SK-N-SH treated with all-trans-retinoic acid at 6 μM for 48 hours (cell line): Measurements from ENCODE around the gene WHRN.

Experiments
- ATAC-seq: fragments of 200-7000 bp; cut with Tn5 transposase; 3 replicates; pipeline ENCODE4 v1.9.1; 2020; ENCODE audit warnings: mild to moderate bottlenecking, moderate library complexity
- ARNTL ChIP-seq: fragments of 450-650 bp; formaldehyde crosslinking; IDR thresholded peaks from 2 replicates; pipeline ENCODE4 v1.5.0; 2020; ENCODE audit warnings: low read depth, mild to moderate bottlenecking, moderate library complexity, borderline replicate concordance
- BACH2 ChIP-seq: fragments of 250-450 bp; sonication (Bioruptor Pico); IDR thresholded peaks from 2 replicates; pipeline ENCODE4 v1.9.0; 2021; ENCODE audit warnings: mild to moderate bottlenecking, borderline replicate concordance
- CSDC2 ChIP-seq: fragments of 250-450 bp; sonication (Bioruptor Pico); IDR thresholded peaks from 2 replicates; pipeline ENCODE4 v1.5.0; 2020; ENCODE audit warnings: mild to moderate bottlenecking, moderate library complexity
- GLIS3 ChIP-seq: fragments of 250-450 bp; sonication (Bioruptor Pico); IDR thresholded peaks from 2 replicates; pipeline ENCODE4 v1.5.0; 2020; ENCODE audit warnings: mild to moderate bottlenecking, moderate library complexity
- ISL1 ChIP-seq: fragments of 250-450 bp; sonication (Bioruptor Pico); IDR thresholded peaks from 2 replicates; pipeline ENCODE4 v2.1.2; 2022; ENCODE audit warnings: mild to moderate bottlenecking, moderate library complexity
- OSR1 ChIP-seq: fragments of 250-450 bp; sonication (Bioruptor Pico); IDR thresholded peaks from 2 replicates; pipeline ENCODE4 v1.8.0; 2022; ENCODE audit warnings: moderate library complexity, mild to moderate bottlenecking, inconsistent platforms
- PPARA ChIP-seq: fragments of 250-450 bp; sonication (Bioruptor Pico); IDR thresholded peaks from 2 replicates; pipeline ENCODE4 v1.5.0; 2020; ENCODE audit warnings: mild to moderate bottlenecking, borderline replicate concordance
- RARB ChIP-seq: fragments of 250-450 bp; sonication (Bioruptor Pico); IDR thresholded peaks from 2 replicates; pipeline ENCODE4 v1.8.0; 2021; ENCODE audit warnings: mild to moderate bottlenecking, moderate library complexity
- SNAI2 ChIP-seq: fragments of 250-450 bp; sonication (Bioruptor Pico); IDR thresholded peaks from 2 replicates; pipeline ENCODE4 v1.5.0; 2020; ENCODE audit warnings: mild to moderate bottlenecking, moderate library complexity
- TOX ChIP-seq: fragments of 250-450 bp; sonication (Bioruptor Pico); IDR thresholded peaks from 2 replicates; pipeline ENCODE4 v1.8.0; 2021; ENCODE audit warnings: mild to moderate bottlenecking, moderate library complexity, borderline replicate concordance
- ZC3H10 ChIP-seq: fragments of 250-450 bp; sonication (Bioruptor Pico); IDR thresholded peaks from 2 replicates; pipeline ENCODE4 v1.5.1; 2021; ENCODE audit warnings: mild to moderate bottlenecking, moderate library complexity
- ZFP3 ChIP-seq: fragments of 250-450 bp; sonication (Bioruptor Pico); IDR thresholded peaks from 2 replicates; pipeline ENCODE4 v1.5.0; 2020; ENCODE audit warnings: mild to moderate bottlenecking, moderate library complexity
- ZFP30 ChIP-seq: fragments of 450-650 bp; formaldehyde crosslinking; IDR thresholded peaks from 2 replicates; pipeline ENCODE4 v1.5.0; 2022; ENCODE audit warnings: mild to moderate bottlenecking, moderate library complexity
- ZNF565 ChIP-seq: fragments of 450-650 bp; formaldehyde crosslinking; conservative IDR thresholded peaks from 2 replicates; pipeline ENCODE4 v1.5.0; 2020; ENCODE audit warnings: low read depth, mild to moderate bottlenecking, moderate library complexity
- ZNF70 ChIP-seq: fragments of 450-650 bp; formaldehyde crosslinking; IDR thresholded peaks from 2 replicates; pipeline ENCODE4 v1.5.0; 2020; ENCODE audit warnings: mild to moderate bottlenecking, moderate library complexity
- ZNF8 ChIP-seq: fragments of 450-650 bp; formaldehyde crosslinking; IDR thresholded peaks from 2 replicates; pipeline ENCODE4 v1.5.0; 2020; ENCODE audit warnings: mild to moderate bottlenecking, moderate library complexity
- TF ChIP-seq, protein P1 (sequence below): fragments of 250-450 bp; sonication (Bioruptor Pico); IDR thresholded peaks from 2 replicates; pipeline ENCODE4 v1.5.1; 2021; ENCODE audit warnings: mild to moderate bottlenecking, moderate library complexity
- TF ChIP-seq, protein P2 (sequence below): fragments of 250-450 bp; sonication (Bioruptor Pico); IDR thresholded peaks from 2 replicates; pipeline ENCODE4 v1.5.1; 2020; ENCODE audit warnings: low read depth, mild to moderate bottlenecking, moderate library complexity
- TF ChIP-seq, protein P3 (sequence below): fragments of 250-450 bp; sonication (Bioruptor Pico); IDR thresholded peaks from 2 replicates; pipeline ENCODE4 v1.8.0; 2020; ENCODE audit warnings: mild to moderate bottlenecking, moderate library complexity, borderline replicate concordance
- TF ChIP-seq, protein P4 (sequence below): fragments of 250-450 bp; sonication (Bioruptor Pico); IDR thresholded peaks from 2 replicates; pipeline ENCODE4 v1.5.0; 2020; ENCODE audit warnings: mild to moderate bottlenecking, moderate library complexity
- TF ChIP-seq, protein P5 (sequence below): fragments of 250-450 bp; sonication (Bioruptor Pico); IDR thresholded peaks from 2 replicates; pipeline ENCODE4 v1.8.0; 2021; ENCODE audit warnings: low read depth, mild to moderate bottlenecking, moderate library complexity, borderline replicate concordance

The WHRN gene

DNA sequence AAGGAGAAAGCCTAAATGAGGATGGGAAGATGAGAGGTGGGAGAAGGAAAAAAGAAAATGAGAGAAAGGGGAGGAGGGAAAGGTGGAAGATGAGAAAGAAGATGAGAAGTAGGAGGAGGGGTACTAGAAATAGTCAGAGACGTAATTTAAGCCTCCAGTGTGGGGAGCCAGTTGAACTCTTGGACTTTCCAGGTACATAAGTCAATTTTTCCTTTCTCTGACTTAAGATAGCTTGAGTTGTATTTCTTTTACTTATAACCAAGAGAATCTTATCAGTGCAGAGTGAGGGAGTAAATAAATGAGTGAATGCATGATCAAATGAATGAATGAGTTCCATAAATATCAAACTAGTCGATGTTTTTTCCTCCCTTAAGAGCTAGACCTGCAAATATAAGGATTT lies 21.5 kb upstream of the WHRN start:
- TF ChIP-seq, protein P1, sequence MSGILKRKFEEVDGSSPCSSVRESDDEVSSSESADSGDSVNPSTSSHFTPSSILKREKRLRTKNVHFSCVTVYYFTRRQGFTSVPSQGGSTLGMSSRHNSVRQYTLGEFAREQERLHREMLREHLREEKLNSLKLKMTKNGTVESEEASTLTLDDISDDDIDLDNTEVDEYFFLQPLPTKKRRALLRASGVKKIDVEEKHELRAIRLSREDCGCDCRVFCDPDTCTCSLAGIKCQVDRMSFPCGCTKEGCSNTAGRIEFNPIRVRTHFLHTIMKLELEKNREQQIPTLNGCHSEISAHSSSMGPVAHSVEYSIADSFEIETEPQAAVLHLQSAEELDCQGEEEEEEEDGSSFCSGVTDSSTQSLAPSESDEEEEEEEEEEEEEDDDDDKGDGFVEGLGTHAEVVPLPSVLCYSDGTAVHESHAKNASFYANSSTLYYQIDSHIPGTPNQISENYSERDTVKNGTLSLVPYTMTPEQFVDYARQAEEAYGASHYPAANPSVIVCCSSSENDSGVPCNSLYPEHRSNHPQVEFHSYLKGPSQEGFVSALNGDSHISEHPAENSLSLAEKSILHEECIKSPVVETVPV (CRISPR knock-in tag), result no peak
- TF ChIP-seq PPARA (CRISPR knock-in tag) (no peak), ISL1 (CRISPR knock-in tag) (no peak), ZNF8 (no peak), CSDC2 (CRISPR knock-in tag) (no peak), ZNF565 (no peak)
- TF ChIP-seq, protein P2, sequence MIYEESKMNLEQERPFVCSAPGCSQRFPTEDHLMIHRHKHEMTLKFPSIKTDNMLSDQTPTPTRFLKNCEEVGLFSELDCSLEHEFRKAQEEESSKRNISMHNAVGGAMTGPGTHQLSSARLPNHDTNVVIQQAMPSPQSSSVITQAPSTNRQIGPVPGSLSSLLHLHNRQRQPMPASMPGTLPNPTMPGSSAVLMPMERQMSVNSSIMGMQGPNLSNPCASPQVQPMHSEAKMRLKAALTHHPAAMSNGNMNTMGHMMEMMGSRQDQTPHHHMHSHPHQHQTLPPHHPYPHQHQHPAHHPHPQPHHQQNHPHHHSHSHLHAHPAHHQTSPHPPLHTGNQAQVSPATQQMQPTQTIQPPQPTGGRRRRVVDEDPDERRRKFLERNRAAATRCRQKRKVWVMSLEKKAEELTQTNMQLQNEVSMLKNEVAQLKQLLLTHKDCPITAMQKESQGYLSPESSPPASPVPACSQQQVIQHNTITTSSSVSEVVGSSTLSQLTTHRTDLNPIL (CRISPR knock-in tag), result no peak
- TF ChIP-seq, all 23 proteins: peak for 0
- no peak for ATAC-seq

DNA sequence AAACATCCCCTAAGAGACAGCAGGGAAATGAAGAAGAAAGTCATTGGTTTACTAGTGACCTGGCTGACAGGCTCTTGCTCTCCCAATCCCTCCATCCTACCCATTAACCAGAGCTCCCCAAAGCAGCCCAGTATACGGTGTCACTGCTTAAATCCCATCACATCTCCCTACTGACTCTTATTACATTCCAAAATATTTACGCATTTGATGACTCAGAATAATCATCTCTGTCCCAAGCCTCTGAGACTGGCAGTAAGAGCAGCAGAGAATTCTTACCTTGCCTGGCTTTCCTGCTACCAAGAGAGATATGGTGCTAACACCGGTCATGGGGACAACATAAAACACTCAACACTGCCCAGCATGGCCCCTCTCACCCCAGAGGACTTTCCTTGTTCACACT lies 20.2 kb upstream of the WHRN start:
- peak; percentile 96 for ATAC-seq
- TF ChIP-seq, protein P3, sequence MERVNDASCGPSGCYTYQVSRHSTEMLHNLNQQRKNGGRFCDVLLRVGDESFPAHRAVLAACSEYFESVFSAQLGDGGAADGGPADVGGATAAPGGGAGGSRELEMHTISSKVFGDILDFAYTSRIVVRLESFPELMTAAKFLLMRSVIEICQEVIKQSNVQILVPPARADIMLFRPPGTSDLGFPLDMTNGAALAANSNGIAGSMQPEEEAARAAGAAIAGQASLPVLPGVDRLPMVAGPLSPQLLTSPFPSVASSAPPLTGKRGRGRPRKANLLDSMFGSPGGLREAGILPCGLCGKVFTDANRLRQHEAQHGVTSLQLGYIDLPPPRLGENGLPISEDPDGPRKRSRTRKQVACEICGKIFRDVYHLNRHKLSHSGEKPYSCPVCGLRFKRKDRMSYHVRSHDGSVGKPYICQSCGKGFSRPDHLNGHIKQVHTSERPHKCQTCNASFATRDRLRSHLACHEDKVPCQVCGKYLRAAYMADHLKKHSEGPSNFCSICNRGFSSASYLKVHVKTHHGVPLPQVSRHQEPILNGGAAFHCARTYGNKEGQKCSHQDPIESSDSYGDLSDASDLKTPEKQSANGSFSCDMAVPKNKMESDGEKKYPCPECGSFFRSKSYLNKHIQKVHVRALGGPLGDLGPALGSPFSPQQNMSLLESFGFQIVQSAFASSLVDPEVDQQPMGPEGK, result no peak
- TF ChIP-seq ZNF565, result no peak
- TF ChIP-seq, protein P4, sequence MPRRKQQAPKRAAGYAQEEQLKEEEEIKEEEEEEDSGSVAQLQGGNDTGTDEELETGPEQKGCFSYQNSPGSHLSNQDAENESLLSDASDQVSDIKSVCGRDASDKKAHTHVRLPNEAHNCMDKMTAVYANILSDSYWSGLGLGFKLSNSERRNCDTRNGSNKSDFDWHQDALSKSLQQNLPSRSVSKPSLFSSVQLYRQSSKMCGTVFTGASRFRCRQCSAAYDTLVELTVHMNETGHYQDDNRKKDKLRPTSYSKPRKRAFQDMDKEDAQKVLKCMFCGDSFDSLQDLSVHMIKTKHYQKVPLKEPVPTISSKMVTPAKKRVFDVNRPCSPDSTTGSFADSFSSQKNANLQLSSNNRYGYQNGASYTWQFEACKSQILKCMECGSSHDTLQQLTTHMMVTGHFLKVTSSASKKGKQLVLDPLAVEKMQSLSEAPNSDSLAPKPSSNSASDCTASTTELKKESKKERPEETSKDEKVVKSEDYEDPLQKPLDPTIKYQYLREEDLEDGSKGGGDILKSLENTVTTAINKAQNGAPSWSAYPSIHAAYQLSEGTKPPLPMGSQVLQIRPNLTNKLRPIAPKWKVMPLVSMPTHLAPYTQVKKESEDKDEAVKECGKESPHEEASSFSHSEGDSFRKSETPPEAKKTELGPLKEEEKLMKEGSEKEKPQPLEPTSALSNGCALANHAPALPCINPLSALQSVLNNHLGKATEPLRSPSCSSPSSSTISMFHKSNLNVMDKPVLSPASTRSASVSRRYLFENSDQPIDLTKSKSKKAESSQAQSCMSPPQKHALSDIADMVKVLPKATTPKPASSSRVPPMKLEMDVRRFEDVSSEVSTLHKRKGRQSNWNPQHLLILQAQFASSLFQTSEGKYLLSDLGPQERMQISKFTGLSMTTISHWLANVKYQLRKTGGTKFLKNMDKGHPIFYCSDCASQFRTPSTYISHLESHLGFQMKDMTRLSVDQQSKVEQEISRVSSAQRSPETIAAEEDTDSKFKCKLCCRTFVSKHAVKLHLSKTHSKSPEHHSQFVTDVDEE, result no peak
- no peak for TF ChIP-seq RARB (CRISPR knock-in tag)
- TF ChIP-seq, protein P1 (CRISPR knock-in tag), result no peak
- TF ChIP-seq, protein P5, sequence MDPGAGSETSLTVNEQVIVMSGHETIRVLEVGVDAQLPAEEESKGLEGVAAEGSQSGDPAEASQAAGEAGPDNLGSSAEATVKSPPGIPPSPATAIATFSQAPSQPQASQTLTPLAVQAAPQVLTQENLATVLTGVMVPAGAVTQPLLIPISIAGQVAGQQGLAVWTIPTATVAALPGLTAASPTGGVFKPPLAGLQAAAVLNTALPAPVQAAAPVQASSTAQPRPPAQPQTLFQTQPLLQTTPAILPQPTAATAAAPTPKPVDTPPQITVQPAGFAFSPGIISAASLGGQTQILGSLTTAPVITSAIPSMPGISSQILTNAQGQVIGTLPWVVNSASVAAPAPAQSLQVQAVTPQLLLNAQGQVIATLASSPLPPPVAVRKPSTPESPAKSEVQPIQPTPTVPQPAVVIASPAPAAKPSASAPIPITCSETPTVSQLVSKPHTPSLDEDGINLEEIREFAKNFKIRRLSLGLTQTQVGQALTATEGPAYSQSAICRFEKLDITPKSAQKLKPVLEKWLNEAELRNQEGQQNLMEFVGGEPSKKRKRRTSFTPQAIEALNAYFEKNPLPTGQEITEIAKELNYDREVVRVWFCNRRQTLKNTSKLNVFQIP (CRISPR knock-in tag), result no peak
- no peak for TF ChIP-seq ZNF8
- no peak for TF ChIP-seq OSR1 (CRISPR knock-in tag)
- no peak for TF ChIP-seq BACH2 (CRISPR knock-in tag)
- TF ChIP-seq ZFP30 (CRISPR knock-in tag), result no peak
- TF ChIP-seq ZC3H10, result no peak
- no peak for TF ChIP-seq ARNTL (CRISPR knock-in tag)
- no peak for TF ChIP-seq ISL1 (CRISPR knock-in tag)
- TF ChIP-seq TOX, result no peak
- TF ChIP-seq GLIS3 (CRISPR knock-in tag), result no peak
- TF ChIP-seq SNAI2, result no peak
- TF ChIP-seq, all 23 proteins: peak for 0

DNA sequence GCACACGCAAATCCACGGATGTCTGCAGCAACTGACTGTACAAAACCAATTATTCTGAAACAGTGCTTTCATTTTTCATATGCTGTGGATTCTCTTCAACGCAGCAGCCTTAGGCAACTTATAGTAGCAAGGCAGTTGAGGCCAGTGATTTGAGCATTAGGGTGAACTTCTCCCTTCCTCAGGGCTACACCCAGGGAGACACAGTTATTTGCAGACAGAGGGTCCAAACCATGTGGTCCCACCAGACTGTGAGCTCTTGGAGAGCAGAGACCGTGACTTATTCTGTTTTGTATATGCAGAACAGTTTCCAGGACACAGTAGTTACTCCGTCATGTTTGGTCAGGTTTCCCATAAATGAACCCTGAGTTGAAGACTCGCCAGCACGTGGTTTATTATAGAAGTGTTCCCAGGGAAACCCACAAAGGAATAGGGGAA lies 19.0 kb upstream of the WHRN start:
- ATAC-seq, result no peak
- TF ChIP-seq TOX, result no peak
- TF ChIP-seq GLIS3 (CRISPR knock-in tag), result no peak
- no peak for TF ChIP-seq ZNF70 (CRISPR knock-in tag)
- no peak for TF ChIP-seq ZC3H10
- TF ChIP-seq ZFP30 (CRISPR knock-in tag), result no peak
- no peak for TF ChIP-seq ISL1 (CRISPR knock-in tag)
- no peak for TF ChIP-seq ZFP3 (CRISPR knock-in tag)
- no peak for TF ChIP-seq OSR1 (CRISPR knock-in tag)
- TF ChIP-seq, all 23 proteins: peak for 0
